Measurements from ENCODE around the gene CELF2.

CELF2 gene

DNA sequence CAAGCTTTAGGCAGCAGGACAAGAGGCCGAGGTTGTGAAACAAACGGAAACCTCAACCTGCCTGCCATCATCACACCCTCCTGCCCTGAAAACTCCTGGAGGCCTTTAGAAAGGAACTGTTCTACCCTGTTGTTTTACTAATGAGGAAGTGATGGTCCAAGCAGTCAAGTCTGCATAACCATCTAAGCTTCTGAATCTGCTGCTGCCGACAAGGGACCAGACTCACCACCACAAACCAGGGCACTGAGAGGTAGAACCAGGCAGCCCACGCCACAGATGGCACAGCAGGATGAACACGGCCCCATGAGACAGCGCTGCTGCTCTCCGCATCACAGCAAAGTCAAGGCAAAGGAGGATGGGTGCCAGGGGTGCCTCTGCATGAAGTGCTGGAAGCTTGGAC, 209.4 kb downstream of the CELF2 start:
- DNase-seq (ENCODE audit: low read depth), result no peak

GRCh38 chr10:11229893-11230292, 212.2 kb downstream of the CELF2 start:
- DNase-seq (ENCODE audit: low read depth), result no peak

GRCh38 chr10:11230498-11231167, 213.0 kb downstream of the CELF2 start:
- no peak for DNase-seq (ENCODE audit: low read depth)

DNA sequence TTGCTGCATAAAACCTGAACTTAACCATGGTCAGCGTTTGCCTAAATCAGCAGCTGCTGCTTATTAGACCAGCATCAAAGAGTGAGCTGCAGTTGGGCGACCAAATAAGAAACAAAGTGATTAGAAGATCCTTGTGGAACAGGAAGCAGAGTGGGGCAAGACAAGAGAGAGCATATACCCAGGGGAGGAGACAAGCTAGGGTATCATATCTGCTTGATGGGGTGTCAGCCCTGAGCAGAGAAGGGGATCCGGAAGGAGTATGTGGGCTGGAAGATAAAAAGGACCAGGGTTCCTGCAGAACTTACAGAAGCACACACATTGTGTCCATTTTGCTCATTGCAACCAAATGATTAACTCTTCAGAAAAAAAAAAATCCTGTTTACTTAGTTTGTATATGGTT, 213.6 kb downstream of the CELF2 start:
- no peak for DNase-seq (ENCODE audit: low read depth)

- no peak for DNase-seq (ENCODE audit: low read depth)
These were observed 214.7 kb downstream of the CELF2 start for GRCh38 chr10:11232222-11232961.

GRCh38 chr10:11234857-11235531, 217.3 kb downstream of the CELF2 start:
- DNase-seq (ENCODE audit: low read depth), result no peak

- no peak for DNase-seq (ENCODE audit: low read depth)
These were observed 218.1 kb downstream of the CELF2 start for GRCh38 chr10:11235771-11236170.

DNA sequence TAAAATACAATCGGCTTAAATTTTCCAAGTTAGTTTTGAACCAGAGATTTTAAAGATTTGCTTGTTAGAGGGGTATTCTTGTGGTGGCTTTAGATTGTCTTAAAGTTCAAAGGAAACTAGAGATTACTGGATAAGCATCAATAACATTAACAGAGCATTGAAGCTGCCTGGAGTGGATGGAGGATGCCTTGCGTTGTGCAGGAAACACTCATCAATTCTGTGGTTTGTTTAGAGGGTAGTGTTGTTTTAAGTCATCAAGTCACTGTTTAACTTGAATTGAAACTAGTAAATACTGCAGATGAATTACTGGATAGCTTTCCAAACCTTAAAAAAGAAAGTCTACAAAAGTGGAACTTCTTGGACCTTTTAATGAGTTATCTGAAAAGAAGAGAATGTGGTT, 218.6 kb downstream of the CELF2 start:
- no peak for DNase-seq (ENCODE audit: low read depth)

- no peak for DNase-seq (ENCODE audit: low read depth)
These were observed 219.9 kb downstream of the CELF2 start for GRCh38 chr10:11237571-11237970.

GRCh38 chr10:11238893-11239292, 221.2 kb downstream of the CELF2 start:
- no peak for DNase-seq (ENCODE audit: low read depth)

- no peak for DNase-seq (ENCODE audit: low read depth)
These were observed 223.0 kb downstream of the CELF2 start for GRCh38 chr10:11240641-11241040.

DNA sequence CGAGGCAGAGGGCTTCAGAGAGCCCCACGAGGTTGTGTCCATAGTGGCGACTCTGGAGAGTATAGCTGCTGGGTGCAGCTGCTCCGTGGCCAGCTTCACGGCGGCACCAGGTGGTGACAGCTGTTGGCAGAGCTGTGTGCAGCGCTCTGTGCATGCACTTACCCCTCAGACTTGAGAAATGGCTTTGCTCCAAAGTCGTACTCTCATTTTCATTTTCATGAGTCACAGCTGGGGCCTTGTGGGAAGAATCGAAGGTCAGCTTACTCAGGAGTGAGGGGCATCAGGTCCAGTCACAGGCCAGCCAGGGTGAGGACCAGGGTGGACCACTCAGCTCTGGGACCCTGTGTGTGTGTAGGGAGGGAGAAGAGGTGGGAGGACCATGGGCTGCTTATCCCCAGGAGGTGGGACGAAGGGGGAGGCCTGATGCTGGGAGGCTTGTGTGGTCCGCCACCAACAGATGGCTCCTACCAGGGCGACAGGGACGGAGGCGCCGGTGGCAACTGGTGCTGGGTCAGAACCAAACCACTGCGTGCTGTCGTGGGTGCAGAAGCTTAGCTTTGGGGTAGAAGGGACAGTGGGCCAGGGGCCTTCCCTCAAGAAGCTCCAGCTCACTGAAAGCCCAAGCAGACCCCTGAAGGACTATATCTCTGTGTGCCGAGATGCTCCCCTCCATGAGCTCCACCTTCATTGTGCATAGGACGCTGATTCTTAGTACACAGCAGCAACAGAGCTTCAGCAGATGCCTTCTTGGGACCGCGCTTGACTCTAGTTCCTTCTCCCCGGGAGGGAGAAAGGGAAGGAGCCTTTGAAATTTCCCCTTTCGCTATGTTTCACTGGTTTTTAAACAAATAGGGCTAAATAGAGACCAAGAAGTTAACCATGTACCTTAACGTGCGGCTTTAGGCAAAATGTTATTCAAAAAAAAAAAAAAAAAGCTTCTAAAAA, 225.0 kb downstream of the CELF2 start:
- DNase-seq (ENCODE audit: low read depth), result no peak

- no peak for DNase-seq (ENCODE audit: low read depth)
These were observed 226.0 kb downstream of the CELF2 start for GRCh38 chr10:11243425-11244222.

GRCh38 chr10:11245095-11245479, 227.4 kb downstream of the CELF2 start:
- DNase-seq (ENCODE audit: low read depth), result no peak

- no peak for DNase-seq (ENCODE audit: low read depth)
These were observed 227.8 kb downstream of the CELF2 start for GRCh38 chr10:11245510-11245909.

GRCh38 chr10:11245981-11246590, 228.4 kb downstream of the CELF2 start:
- no peak for DNase-seq (ENCODE audit: low read depth)

GRCh38 chr10:11246752-11247467, 229.2 kb downstream of the CELF2 start:
- no peak for DNase-seq (ENCODE audit: low read depth)

DNA sequence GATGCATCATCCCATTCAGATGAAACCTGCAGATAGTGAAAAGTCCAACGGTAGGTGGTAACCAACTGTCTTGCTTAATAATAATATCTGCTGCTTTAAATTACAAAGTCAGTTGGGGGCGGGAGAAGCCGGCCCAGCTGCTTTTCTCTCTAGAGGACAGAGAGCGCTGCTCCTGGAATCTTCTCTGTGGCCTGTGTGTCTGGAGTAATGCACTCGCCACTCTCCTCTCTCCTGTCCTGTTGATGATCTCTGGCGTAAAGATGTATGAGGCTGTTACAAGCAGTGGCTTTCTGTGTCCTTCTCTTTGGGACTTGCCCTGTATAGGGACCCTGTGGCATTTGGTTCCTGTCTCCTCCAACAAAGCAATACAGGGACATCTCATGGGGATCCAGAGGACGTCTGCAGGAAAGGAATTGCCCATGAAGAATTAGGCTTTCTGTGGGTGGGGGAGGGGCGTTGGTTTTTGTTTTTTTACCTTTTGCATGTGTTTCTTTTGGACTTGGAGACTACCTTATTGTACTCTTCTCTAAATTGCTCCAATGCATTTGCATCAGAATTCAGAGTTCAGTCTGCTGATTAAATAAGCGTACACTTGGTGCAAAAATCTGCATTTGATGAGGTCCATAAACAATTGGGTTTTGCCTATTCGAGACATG, 231.6 kb downstream of the CELF2 start:
- no peak for DNase-seq (ENCODE audit: low read depth)

DNA sequence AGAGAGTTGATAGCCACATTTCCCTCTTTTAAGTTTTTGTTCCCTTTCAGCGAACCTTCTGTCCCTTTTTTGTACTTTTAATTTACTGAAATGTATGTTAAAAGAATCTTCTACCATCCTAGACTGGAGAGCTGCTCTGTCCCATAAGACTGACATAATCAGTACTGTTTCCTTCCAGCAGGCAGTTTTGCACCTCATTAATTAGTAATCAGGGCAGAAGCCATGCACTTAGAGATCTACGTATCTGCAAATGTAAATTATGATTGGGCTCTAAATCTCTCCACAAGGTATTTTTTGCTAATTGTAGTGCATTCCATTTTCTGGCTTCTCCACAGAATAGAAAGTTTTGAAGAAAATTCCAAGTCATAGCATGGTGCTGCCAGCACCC, 232.1 kb downstream of the CELF2 start:
- DNase-seq (ENCODE audit: low read depth), result no peak

GRCh38 chr10:11250304-11250703, 232.6 kb downstream of the CELF2 start:
- no peak for DNase-seq (ENCODE audit: low read depth)

Data from stimulated activated CD8-positive, alpha-beta memory T cell treated with anti-CD3 and anti-CD28 coated beads, Interleukin-15, amount 100 ng/mL, for 1 hour (primary cell).